ENCODE measurements around the gene PTPRN2.

DNA sequence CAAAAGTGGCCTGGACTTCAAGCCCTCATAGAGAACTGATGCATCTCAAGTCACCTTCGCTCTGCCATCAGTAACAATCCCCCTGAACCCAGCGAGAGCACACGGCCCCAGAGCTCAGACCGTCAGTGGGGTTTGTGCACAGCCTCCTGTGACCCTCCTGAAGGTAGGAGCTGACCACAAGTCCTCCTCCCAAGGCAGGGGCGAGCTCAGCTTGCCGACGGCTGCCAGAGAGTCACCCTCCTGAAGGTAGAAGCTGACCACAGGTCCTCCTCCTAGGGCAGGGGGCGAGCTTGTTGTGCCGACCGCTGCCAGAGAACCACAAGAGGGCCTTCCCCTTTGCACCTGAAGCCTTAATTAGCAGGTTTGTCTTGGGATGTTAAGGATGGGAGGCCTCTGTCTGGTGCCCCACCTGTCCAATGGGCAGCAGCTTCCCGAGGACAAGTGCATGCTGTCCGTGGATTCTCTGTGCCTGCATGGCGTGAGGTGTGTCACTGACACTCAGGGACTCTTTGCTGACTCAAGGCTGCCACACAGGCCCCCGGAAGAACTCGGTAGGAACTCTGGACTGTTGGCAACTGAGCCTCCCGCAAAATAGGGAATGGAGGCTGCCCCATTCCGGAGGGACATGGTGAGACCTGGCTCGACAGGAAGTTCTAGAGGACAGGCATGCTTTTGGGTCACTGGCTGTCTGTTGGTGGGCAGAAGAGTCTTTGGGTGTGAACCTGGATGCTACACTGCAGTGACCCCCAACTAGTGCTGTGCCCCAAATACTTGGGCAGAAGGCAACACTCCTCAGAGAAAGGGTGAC is 763.4 kb downstream of the PTPRN2 start:
- TF ChIP-seq, protein P1, sequence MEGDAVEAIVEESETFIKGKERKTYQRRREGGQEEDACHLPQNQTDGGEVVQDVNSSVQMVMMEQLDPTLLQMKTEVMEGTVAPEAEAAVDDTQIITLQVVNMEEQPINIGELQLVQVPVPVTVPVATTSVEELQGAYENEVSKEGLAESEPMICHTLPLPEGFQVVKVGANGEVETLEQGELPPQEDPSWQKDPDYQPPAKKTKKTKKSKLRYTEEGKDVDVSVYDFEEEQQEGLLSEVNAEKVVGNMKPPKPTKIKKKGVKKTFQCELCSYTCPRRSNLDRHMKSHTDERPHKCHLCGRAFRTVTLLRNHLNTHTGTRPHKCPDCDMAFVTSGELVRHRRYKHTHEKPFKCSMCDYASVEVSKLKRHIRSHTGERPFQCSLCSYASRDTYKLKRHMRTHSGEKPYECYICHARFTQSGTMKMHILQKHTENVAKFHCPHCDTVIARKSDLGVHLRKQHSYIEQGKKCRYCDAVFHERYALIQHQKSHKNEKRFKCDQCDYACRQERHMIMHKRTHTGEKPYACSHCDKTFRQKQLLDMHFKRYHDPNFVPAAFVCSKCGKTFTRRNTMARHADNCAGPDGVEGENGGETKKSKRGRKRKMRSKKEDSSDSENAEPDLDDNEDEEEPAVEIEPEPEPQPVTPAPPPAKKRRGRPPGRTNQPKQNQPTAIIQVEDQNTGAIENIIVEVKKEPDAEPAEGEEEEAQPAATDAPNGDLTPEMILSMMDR (conservative IDR thresholded peaks at IDR 0.05 in 1 of 2, IDR thresholded peaks at IDR 0.05 in 1 of 2; ENCODE audit: extremely low read depth in 1 of 2, insufficient read depth in 1 of 2, low read depth in 1 of 2, low read length in 2 of 2), result no peak
- TF ChIP-seq EZH2 (IDR thresholded peaks at IDR 0.05; ENCODE audit: borderline replicate concordance, low read length), result no peak

All from mammary epithelial cell (primary cell).